IPS-15b (cell line): Measurements from ENCODE around the gene DGUOK.

Experiments
- H3K27me3 ChIP-seq: one replicate; pipeline ENCODE4 v1.6.1; 2013; ENCODE audit warnings: low read length; ENCODE audit not compliant: control insufficient read depth, insufficient read depth
- H3K36me3 ChIP-seq: one replicate; pipeline ENCODE4 v1.6.1; 2013; ENCODE audit warnings: low read length; ENCODE audit not compliant: control insufficient read depth, insufficient read depth
- H3K4me1 ChIP-seq: one replicate; pipeline ENCODE4 v1.6.1; 2013; ENCODE audit warnings: mild to moderate bottlenecking, low read length; ENCODE audit not compliant: control insufficient read depth, insufficient read depth
- H3K4me3 ChIP-seq: one replicate; pipeline ENCODE4 v1.5.1; 2013; ENCODE audit warnings: low read depth, low read length
- H3K9ac ChIP-seq: one replicate; pipeline ENCODE4 v1.6.1; 2013; ENCODE audit warnings: low read depth, mild to moderate bottlenecking, low read length
- H3K9me3 ChIP-seq: one replicate; pipeline ENCODE4 v1.6.1; 2013; ENCODE audit warnings: mild to moderate bottlenecking, low read length; ENCODE audit not compliant: control insufficient read depth, insufficient read depth

Gene DGUOK

DNA sequence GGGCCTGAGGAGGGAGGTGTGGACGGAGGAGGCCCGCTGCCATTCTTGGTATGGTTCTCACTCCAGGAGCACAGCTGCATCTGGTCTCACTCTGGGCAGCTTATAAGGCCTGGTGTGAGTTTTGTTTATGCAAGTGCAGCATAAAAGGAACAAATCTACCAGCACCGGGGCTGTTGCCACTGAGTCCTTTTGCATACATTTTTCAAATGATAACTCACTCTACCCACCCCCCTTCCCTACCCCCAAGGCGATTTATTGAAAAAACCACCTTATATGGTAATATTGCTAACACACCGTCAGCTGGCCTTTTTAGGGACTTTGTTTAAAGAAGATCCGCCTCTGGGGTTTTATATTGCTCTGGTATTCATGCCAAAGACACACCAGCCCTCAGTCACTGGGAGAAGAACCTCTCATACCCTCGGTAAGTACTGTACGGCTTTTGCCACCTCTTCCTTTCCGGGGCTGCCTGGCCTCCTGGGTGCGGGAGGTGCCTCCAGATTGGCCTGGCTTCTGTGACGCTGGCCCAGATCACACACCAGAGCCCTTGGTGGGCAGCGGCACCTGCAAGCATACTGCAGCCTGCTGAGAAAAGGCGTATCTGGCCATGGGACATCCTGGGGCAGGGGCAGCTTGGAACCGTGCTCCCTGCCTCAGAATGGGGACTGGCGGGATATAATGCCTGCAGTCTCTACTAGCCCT, 33.9 kb upstream of the DGUOK start, which contains the start of gene ACTG2:
Gene ACTG2 (plus strand): TSS at position 378 of the 699 bp plus-strand sequence. CDS start 8,304 bp downstream, outside the sequence.
- H3K27me3 ChIP-seq: no peaks in the 10 kb centered on the region
- H3K9ac ChIP-seq: no peak within 1 kb of the TSS
- peaks cover 4% of the 10 kb centered on the region for H3K4me1 ChIP-seq
- H3K36me3 ChIP-seq: no peaks in the 10 kb centered on the region
- H3K9me3 ChIP-seq: no peaks in the 10 kb centered on the region
- H3K4me3 ChIP-seq: no peak within 1 kb of the TSS

DNA sequence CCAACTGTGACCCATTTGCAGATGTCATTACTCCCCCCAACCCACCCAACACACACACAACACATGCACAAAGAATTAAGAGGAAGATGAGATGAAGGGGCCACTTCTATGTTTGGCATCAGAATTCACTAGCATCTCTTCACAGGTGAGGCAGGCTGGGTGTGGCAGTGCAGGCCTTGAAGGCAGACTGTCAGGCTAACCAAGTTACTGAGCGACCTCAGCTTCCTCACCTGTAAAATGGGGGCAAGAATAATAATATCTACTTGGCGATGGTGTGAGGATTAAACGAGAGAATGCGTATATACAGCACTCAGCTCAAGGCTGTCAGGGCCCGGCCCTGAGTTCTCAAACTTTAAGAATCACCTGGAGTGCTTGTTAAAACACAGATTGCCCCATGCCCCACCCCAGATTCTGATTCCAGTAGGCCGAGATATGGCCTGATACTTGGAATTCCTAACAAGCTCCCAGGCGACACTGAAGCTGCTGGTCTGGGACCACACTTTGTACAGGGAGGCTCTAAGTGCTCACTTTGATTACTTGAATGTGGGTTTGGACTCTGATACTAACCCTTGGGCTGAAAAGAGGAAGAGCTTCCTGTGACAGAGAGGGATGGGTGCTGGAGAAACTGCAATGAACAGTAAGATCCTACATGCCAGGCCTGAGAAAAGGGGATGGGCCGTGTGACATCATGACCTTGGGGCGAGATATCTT, 32.8 kb upstream of the DGUOK start:
- H3K4me3 ChIP-seq: no peak overlapping the region
- no peaks in the 10 kb centered on the region for H3K36me3 ChIP-seq
- no peaks in the 10 kb centered on the region for H3K9me3 ChIP-seq
- no peaks in the 10 kb centered on the region for H3K27me3 ChIP-seq
- no peak overlapping the region for H3K9ac ChIP-seq
- H3K4me1 ChIP-seq: peaks cover 4% of the 10 kb centered on the region

DNA sequence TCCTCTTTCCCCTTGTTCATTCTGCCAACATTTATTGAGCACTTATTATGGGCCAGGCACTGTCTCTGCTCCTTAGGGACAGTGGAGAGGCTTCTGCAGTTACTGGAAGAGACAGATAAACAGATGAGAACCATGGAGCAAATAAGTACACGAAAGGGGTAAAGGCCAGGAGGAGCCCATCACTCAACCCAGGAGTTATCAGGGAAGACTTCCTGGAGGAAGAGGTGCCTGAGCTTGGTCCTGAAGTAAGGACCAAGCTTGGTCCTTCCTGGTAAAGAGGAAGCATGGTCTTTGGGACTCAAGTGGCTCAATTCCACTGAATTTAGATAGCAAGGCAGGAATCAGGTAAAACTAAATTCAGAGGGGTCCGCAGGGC, 32.2 kb upstream of the DGUOK start:
- Histone ChIP-seq H3K27me3 (no peaks in the 10 kb centered on the region), H3K9me3 (no peaks in the 10 kb centered on the region), H3K4me1 (peaks cover 4% of the 10 kb centered on the region)

DNA sequence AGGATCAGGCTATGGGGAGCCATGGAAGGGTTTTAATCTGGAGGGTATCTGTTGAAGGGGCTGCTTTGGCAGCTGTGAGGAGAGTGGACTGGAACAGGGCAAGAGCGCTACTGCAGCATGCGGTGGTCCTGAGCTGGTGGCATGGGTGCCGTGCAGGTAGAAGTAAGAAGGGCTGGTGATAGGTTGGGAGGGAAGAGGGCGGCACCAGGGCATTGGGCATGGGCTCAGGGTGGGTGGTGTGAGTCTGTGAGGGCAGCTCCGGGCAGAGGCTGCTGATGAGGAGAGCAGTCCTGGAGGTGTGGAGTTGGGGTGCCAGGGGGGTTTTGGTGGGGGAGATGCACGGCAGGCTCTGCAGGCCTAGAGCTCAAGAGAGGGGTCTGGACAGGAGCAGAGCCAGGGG, 31.8 kb upstream of the DGUOK start:
- Histone ChIP-seq H3K4me1 (peaks cover 4% of the 10 kb centered on the region), H3K9ac (no peak overlapping the region), H3K27me3 (no peaks in the 10 kb centered on the region), H3K4me3 (no peak overlapping the region), H3K9me3 (no peaks in the 10 kb centered on the region), H3K36me3 (no peaks in the 10 kb centered on the region)

More for the DNA sequence above, 32.2 kb upstream of the DGUOK start:
- Histone ChIP-seq H3K9ac (no peak overlapping the region), H3K4me3 (no peak overlapping the region), H3K36me3 (no peaks in the 10 kb centered on the region)

DNA sequence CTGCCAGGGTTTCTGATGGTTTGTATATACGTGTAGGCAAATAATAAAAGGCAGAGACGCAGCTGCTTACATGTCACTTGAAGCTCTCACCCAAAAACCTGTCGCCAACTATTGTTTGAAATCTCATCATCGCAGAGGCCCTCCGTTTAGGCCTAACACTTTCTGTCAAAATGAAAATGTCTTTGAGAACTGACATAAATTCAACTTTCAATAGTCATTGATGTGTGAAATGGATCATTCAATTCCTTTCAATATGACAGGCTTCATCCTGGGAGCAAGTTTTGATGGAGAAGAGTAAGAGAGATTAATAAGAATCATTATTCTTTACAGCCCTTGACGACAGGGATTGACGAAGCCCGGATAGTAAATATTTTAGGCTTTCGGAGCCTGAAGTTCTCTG, 31.2 kb upstream of the DGUOK start:
- H3K9ac ChIP-seq: no peak overlapping the region
- H3K4me1 ChIP-seq: peaks cover 4% of the 10 kb centered on the region
- no peaks in the 10 kb centered on the region for H3K27me3 ChIP-seq
- no peaks in the 10 kb centered on the region for H3K36me3 ChIP-seq
- H3K4me3 ChIP-seq: no peak overlapping the region
- H3K9me3 ChIP-seq: no peaks in the 10 kb centered on the region

DNA sequence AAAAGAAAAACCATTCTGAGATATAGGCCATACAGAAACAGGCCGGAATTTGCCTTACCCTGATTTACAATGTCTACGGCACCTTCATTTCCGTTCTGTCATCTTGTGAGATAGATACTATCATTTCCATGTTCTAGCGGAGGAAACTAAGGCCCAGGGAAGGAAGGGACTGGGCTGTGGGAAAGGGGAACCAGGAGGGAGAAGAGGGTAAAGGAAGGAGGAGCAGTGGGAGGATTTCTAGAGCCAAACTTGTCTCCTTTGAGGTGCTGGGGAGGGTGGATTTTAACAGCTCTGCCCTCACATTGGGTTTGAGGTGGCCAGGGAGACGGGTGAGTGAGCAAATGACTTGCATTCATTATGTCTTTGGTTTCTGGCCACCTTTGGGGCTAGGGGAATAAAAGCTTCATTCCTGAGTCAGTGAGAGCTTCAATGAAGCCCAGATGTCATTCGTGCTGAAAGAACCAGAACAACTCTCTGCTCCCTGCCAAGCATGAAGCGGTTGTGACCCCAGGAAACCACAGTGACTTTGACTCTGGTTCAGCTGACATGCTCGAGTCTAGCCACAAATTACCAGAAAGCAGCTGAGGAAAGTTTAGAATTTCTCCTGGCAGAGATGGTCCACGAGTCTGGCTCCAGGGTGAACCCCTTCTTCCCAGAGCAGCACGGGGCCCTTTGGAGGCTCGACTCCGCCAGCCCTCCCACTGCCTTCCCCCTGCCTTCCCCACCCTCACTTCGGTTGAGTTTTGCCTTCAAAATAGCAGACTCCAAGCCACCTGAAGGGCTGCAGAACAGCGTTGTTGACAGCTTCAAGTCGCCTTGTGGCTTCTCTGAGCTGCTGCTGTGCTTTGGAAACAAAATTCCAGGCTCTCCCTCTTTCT, 30.1 kb upstream of the DGUOK start:
- Histone ChIP-seq H3K4me3 (no peak overlapping the region), H3K4me1 (peaks cover 4% of the 10 kb centered on the region), H3K9ac (no peak overlapping the region), H3K9me3 (no peaks in the 10 kb centered on the region), H3K36me3 (no peaks in the 10 kb centered on the region), H3K27me3 (no peaks in the 10 kb centered on the region)

DNA sequence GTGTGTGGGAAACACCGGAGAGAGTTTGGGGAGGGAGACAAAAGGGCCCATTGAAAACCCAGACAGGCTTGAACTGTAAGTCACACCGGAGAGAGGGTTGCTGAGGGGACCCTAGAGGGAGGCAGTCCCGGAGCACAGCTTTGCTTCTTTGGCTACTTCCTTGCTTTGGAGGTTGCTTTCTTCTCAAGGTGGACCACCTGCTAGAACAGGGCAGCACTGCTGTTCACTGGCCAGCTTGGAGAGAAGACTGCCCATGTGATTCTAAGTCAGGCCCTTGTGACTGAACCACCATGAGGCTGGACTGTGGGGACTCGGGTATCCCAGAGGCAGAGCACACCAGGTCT, 29.5 kb upstream of the DGUOK start:
- Histone ChIP-seq H3K9ac (no peak overlapping the region), H3K9me3 (no peaks in the 10 kb centered on the region), H3K36me3 (no peaks in the 10 kb centered on the region), H3K27me3 (no peaks in the 10 kb centered on the region), H3K4me3 (no peak overlapping the region), H3K4me1 (peaks cover 4% of the 10 kb centered on the region)

DNA sequence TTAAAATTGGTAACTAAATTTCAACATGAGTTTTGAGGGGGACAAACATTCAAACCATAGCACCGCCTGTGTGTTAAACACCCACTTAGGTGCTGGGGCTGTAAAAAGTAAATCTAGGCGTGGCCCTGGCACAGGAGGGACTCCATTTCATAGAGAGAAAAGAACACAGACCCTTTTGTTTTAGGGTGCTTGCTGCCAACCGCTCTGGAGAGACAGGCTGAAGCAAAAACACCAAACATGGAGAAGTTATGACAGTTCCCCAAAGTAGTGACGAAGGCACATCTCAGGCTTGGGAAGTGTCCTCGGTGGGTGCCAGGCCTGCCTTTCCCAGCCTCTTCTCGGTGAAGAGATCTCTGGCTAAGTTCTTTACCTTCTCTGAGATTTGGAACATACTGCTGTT, 28.7 kb upstream of the DGUOK start:
- Histone ChIP-seq H3K36me3 (no peaks in the 10 kb centered on the region), H3K4me3 (no peak overlapping the region), H3K9me3 (no peaks in the 10 kb centered on the region), H3K4me1 (no peaks in the 10 kb centered on the region), H3K27me3 (no peaks in the 10 kb centered on the region), H3K9ac (no peak overlapping the region)

DNA sequence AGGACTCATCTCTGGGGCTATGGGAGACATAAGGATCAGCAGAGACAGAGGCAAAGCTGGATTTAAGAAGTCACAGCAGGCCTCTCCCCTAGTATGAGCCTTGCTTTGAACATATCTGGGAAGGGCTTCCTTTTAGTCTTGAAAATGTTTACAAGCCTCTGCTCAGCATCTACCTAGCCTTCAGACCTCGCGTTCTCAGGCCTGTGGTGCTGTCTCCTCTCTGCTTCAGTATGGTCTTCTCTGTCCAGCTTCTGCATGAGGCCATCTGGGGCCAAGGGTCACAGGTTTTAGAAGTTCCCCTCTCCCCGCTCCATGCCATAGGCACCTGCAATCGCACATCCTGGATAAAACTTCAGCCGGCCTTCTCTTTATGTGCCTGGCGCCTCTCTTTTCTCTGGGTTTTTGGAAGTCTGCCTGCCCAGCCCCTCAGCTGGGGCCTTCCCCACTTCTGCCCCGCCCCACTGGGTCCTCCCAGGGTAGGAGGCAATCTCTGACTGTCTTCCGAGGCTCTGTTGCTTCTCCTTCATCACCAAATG, 26.8 kb upstream of the DGUOK start:
- H3K9ac ChIP-seq: no peak overlapping the region
- H3K4me3 ChIP-seq: no peak overlapping the region
- no peaks in the 10 kb centered on the region for H3K36me3 ChIP-seq
- no peaks in the 10 kb centered on the region for H3K4me1 ChIP-seq
- no peaks in the 10 kb centered on the region for H3K27me3 ChIP-seq
- H3K9me3 ChIP-seq: no peaks in the 10 kb centered on the region

DNA sequence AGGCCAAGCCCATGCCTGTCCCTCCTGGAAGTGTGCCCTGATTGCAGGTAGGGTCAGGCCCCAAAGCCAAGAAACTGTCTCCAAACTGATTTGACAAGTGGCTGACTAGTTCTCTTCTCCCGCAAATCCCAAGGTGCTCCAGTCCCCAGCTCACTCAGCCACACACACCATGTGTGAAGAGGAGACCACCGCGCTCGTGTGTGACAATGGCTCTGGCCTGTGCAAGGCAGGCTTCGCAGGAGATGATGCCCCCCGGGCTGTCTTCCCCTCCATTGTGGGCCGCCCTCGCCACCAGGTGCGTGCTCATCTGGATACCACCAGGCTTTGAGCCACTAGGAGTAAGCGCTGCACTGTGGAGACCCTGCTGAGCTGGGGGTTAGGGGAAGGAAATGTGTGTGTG, 25.5 kb upstream of the DGUOK start:
- Histone ChIP-seq H3K9ac (no peak overlapping the region), H3K9me3 (no peaks in the 10 kb centered on the region)

DNA sequence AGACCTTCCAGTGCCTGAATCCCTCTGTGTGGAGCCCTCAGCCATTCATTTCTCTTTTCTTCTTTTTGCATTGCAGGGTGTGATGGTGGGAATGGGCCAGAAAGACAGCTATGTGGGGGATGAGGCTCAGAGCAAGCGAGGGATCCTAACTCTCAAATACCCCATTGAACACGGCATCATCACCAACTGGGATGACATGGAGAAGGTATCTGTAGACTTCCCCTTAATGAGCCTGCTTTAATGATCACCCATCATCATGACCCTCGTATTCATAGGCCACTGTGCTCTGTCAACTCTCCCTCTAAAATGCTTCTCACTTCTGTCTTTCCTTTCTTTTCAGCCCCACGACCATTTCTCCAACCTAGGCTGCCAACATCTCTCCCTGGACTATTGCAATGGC, 24.4 kb upstream of the DGUOK start:
- no peaks in the 10 kb centered on the region for H3K9me3 ChIP-seq
- no peak overlapping the region for H3K9ac ChIP-seq
- H3K4me1 ChIP-seq: no peaks in the 10 kb centered on the region
- no peak overlapping the region for H3K4me3 ChIP-seq
- H3K27me3 ChIP-seq: no peaks in the 10 kb centered on the region
- H3K36me3 ChIP-seq: no peaks in the 10 kb centered on the region

More for the DNA sequence above, 25.5 kb upstream of the DGUOK start:
- no peaks in the 10 kb centered on the region for H3K4me1 ChIP-seq
- H3K4me3 ChIP-seq: no peak overlapping the region
- H3K36me3 ChIP-seq: no peaks in the 10 kb centered on the region
- H3K27me3 ChIP-seq: no peaks in the 10 kb centered on the region
